Measurements from ENCODE around the gene CHST11.
"Not testable (repeated sequence)": the region's sequence is repeated elsewhere in the genome, so short reads cannot be mapped to it uniquely, and the experiment has no call there.

The CHST11 gene

GRCh38 chr12:104793968-104794367 lies 337.2 kb downstream of the CHST11 start:
- TF ChIP-seq, protein P1, sequence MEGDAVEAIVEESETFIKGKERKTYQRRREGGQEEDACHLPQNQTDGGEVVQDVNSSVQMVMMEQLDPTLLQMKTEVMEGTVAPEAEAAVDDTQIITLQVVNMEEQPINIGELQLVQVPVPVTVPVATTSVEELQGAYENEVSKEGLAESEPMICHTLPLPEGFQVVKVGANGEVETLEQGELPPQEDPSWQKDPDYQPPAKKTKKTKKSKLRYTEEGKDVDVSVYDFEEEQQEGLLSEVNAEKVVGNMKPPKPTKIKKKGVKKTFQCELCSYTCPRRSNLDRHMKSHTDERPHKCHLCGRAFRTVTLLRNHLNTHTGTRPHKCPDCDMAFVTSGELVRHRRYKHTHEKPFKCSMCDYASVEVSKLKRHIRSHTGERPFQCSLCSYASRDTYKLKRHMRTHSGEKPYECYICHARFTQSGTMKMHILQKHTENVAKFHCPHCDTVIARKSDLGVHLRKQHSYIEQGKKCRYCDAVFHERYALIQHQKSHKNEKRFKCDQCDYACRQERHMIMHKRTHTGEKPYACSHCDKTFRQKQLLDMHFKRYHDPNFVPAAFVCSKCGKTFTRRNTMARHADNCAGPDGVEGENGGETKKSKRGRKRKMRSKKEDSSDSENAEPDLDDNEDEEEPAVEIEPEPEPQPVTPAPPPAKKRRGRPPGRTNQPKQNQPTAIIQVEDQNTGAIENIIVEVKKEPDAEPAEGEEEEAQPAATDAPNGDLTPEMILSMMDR (IDR thresholded peaks at IDR 0.05; ENCODE audit: low read depth, low read length), result no peak
- no peak overlapping the region for H3K4me3 ChIP-seq (ENCODE audit: low read depth, low read length)

DNA sequence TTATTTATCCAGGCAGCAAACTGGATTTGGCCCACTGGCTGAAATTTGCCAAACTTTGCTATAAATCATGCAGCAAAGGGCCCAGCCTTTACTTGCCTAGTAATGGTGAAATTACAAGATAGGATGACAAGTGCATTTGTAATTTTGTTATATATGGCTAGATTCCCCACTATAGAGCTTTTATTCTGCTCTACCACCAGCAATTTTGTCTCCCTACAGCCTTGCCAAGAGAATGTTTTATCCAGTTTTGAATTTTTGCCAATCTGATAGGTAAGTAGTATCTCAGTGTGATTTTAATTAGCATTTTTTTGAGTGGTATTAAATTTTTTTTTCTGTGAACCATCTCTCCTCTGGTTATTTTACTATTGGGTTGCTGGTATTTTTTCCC lies 339.7 kb downstream of the CHST11 start:
- TF ChIP-seq, protein P1 (IDR thresholded peaks at IDR 0.05; ENCODE audit: low read depth, low read length), result no peak
- H3K4me3 ChIP-seq (ENCODE audit: low read depth, low read length), result no peak overlapping the region

- no peak overlapping the region for H3K4me3 ChIP-seq (ENCODE audit: low read depth, low read length)
- TF ChIP-seq, protein P1 (IDR thresholded peaks at IDR 0.05; ENCODE audit: low read depth, low read length), result no peak
These were observed 342.7 kb downstream of the CHST11 start for GRCh38 chr12:104799458-104799857.

DNA sequence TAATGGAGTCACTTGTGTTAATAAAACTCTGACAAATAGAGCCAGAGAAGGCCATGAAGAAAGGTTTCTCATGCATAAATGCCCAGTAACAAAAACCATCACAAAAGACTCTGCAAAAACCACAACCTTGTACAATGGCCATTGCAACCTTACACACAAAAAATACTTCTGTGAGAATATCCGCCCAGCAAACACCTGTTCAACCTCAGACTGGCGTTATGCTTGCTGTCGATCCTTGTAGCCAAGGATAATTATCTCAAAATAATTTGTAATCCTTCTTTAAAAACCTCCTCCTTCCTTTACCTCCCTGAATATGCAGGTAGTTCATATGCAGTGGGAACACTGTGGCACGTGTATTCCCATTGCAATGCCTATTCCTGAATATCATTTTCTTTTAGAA lies 344.3 kb downstream of the CHST11 start:
- H3K4me3 ChIP-seq (ENCODE audit: low read depth, low read length), result no peak overlapping the region
- TF ChIP-seq, protein P1 (IDR thresholded peaks at IDR 0.05; ENCODE audit: low read depth, low read length), result no peak

- TF ChIP-seq, protein P1 (IDR thresholded peaks at IDR 0.05; ENCODE audit: low read depth, low read length), result no peak
These were observed 344.7 kb downstream of the CHST11 start for GRCh38 chr12:104801427-104801826.

DNA sequence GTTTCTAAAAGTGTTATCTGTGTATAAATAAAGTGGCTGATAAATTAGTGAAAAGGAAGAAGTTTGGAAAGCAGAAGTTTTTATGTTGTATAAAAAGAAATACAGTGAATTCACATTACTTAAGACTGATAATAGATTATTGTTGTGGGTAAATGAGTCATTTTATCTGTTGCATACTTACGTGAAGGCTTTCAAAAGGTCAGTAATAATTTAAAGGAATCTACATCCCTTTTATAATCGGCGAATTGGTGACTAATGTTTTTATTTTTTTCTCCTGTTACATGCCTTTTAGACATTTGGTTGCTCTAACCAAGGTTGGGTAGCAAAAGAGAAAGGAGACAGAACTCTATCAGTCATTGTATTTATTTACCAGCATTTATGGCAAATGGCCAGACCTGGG lies 345.5 kb downstream of the CHST11 start:
- TF ChIP-seq, protein P1 (IDR thresholded peaks at IDR 0.05; ENCODE audit: low read depth, low read length), result no peak
- no peak overlapping the region for H3K4me3 ChIP-seq (ENCODE audit: low read depth, low read length)

More at GRCh38 chr12:104801427-104801826, 344.7 kb downstream of the CHST11 start:
- no peak overlapping the region for H3K4me3 ChIP-seq (ENCODE audit: low read depth, low read length)

DNA sequence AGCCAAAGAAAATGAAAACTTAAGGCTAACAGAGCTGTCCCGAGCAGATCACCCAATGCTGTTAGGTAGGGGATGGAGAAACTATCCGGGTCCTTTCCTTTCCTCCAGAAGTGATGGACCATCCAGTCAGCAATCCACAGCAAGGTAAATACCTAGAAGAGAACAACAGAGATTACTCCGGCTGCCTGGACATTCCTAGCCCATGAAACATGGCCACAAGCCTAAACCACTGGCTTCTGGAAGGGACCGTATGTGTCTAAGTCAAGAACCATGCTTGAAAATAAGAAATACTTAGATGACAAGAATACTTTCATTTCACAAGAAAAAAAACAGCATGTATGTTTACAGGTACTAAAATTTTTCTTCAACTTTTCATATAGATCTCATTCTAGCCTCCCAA lies 348.4 kb downstream of the CHST11 start:
- TF ChIP-seq, protein P1 (IDR thresholded peaks at IDR 0.05; ENCODE audit: low read depth, low read length), result no peak
- H3K4me3 ChIP-seq (ENCODE audit: low read depth, low read length), result no peak overlapping the region

DNA sequence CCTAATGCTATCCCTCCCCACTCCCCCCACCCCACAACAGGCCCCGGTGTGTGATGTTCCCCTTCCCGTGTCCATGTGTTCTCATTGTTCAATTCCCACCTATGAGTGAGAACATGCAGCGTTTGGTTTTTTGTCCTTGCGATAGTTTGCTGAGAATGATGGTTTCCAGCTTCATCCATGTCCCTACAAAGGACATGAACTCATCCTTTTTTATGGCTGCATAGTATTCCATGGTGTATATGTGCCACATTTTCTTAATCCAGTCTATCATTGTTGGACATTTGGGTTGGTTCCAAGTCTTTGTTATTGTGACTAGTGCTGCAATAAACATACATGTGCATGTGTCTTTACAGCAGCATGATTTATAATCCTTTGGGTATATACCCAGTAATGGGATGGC lies 349.4 kb downstream of the CHST11 start:
- H3K4me3 ChIP-seq (ENCODE audit: low read depth, low read length), result not testable (repeated sequence)
